Neuronal stem cell (in vitro differentiated cells): ENCODE measurements around the gene CCDC86.

Experiments
- DNase-seq: peaks from one replicate; pipeline ENCODE4 v3.0.0-alpha.2; 2013; ENCODE audit warnings: low spot score
- H2AFZ ChIP-seq: one replicate; pipeline ENCODE4 v1.6.1; 2013; ENCODE audit warnings: mild to moderate bottlenecking, low read length, inconsistent platforms
- H2AK5ac ChIP-seq: 2 replicates; pipeline ENCODE4 v1.6.1; 2013; ENCODE audit warnings: low read depth, mild to moderate bottlenecking, inconsistent platforms, low read length, moderate library complexity, mixed read lengths
- H2BK120ac ChIP-seq: 2 replicates; pipeline ENCODE4 v1.6.1; 2013; ENCODE audit warnings: low read depth, mild to moderate bottlenecking, inconsistent platforms, low read length, moderate library complexity, mixed read lengths
- H2BK12ac ChIP-seq: one replicate; pipeline ENCODE4 v1.6.1; 2013; ENCODE audit warnings: low read length, inconsistent platforms
- H2BK15ac ChIP-seq: 2 replicates; pipeline ENCODE4 v1.6.1; 2013; ENCODE audit warnings: mild to moderate bottlenecking, low read length, inconsistent platforms, mixed read lengths
- H2BK5ac ChIP-seq: one replicate; pipeline ENCODE4 v1.6.1; 2013; ENCODE audit warnings: inconsistent platforms, mild to moderate bottlenecking, low read length, moderate library complexity
- H3K14ac ChIP-seq: one replicate; pipeline ENCODE4 v1.6.1; 2013; ENCODE audit warnings: low read length, inconsistent platforms
- H3K18ac ChIP-seq: 2 replicates; pipeline ENCODE4 v1.6.1; 2013; ENCODE audit warnings: low read length, inconsistent platforms
- H3K23ac ChIP-seq: 2 replicates; pipeline ENCODE4 v1.6.1; 2013; ENCODE audit warnings: low read depth, mild to moderate bottlenecking, mixed read lengths, low read length, inconsistent platforms; ENCODE audit not compliant: poor library complexity
- H3K27ac ChIP-seq: replicated peaks from 3 replicates; pipeline ENCODE4 v1.5.1; 2013; ENCODE audit warnings: low read length, inconsistent platforms
- H3K27me3 ChIP-seq, 3 experiments: 2 replicates each; pipeline ENCODE4 v1.6.1; 2013; ENCODE audit warnings: low read length in 3 of 3, mild to moderate bottlenecking in 2 of 3, inconsistent platforms in 1 of 3, low read depth in 1 of 3, mixed read lengths in 1 of 3, moderate library complexity in 1 of 3; ENCODE audit not compliant: control insufficient read depth in 3 of 3, insufficient read depth in 3 of 3
- H3K36me3 ChIP-seq, 2 donors: replicated peaks in 1 of 2; 2 replicates each; pipeline ENCODE4 v1.6.1; 2013; ENCODE audit warnings: low read length in 2 of 2; ENCODE audit not compliant: control insufficient read depth in 2 of 2, insufficient read depth in 2 of 2
- H3K4ac ChIP-seq: 2 replicates; pipeline ENCODE4 v1.6.1; 2013; ENCODE audit warnings: inconsistent platforms, mild to moderate bottlenecking, low read length, moderate library complexity
- H3K4me1 ChIP-seq, 2 donors: 1 replicate in 1 of 2; 2 replicates in 1 of 2; pipeline ENCODE4 v1.6.1; 2013; ENCODE audit warnings: low read length in 2 of 2, low read depth in 1 of 2; ENCODE audit not compliant: control insufficient read depth in 2 of 2, insufficient read depth in 1 of 2
- H3K4me2 ChIP-seq: one replicate; pipeline ENCODE4 v1.6.1; 2013; ENCODE audit warnings: mild to moderate bottlenecking, low read length, inconsistent platforms; ENCODE audit not compliant: insufficient read depth, poor library complexity, severe bottlenecking
- H3K4me3 ChIP-seq, 2 donors: 2 replicates each; pipeline ENCODE4 v1.5.1; 2013; ENCODE audit warnings: low read length in 2 of 2, mild to moderate bottlenecking in 2 of 2, inconsistent platforms in 1 of 2, moderate library complexity in 1 of 2
- H3K79me1 ChIP-seq: one replicate; pipeline ENCODE4 v1.6.1; 2013; ENCODE audit warnings: low read depth, mild to moderate bottlenecking, inconsistent platforms, low read length, moderate library complexity
- H3K9ac ChIP-seq: one replicate; pipeline ENCODE4 v1.6.1; 2013; ENCODE audit warnings: mild to moderate bottlenecking, low read depth, low read length, inconsistent platforms; ENCODE audit not compliant: poor library complexity
- H3K9me3 ChIP-seq, 2 donors: replicated peaks in 1 of 2; 2 replicates each; pipeline versions ENCODE3 to v1.6.1; 2013; ENCODE audit warnings: low read length in 2 of 2, mild to moderate bottlenecking in 2 of 2, inconsistent platforms in 1 of 2, low read depth in 1 of 2, mixed read lengths in 1 of 2, moderate library complexity in 1 of 2; ENCODE audit not compliant: control insufficient read depth in 2 of 2, insufficient read depth in 1 of 2
- H4K8ac ChIP-seq: one replicate; pipeline ENCODE4 v1.6.1; 2013; ENCODE audit warnings: low read depth, mild to moderate bottlenecking, inconsistent platforms, low read length, moderate library complexity
- H4K91ac ChIP-seq: one replicate; pipeline ENCODE4 v1.6.1; 2013; ENCODE audit warnings: low read length, low read depth, mild to moderate bottlenecking, inconsistent platforms; ENCODE audit not compliant: poor library complexity
- WGBS, 2 donors: extraction: QIAGEN DNeasy Blood & Tissue Kit; methylation state at CpG; one replicate each; pipeline ENCODE4 v1.1.7; 2013; ENCODE audit warnings: missing lambda C conversion rate in 2 of 2, mixed read lengths in 1 of 2; ENCODE audit not compliant: insufficient read length in 2 of 2, insufficient replicate concordance in 1 of 2; ENCODE audit errors: extremely low coverage in 2 of 2; 5-methylcytosine and 5-hydroxymethylcytosine counted together

The CCDC86 gene

DNA sequence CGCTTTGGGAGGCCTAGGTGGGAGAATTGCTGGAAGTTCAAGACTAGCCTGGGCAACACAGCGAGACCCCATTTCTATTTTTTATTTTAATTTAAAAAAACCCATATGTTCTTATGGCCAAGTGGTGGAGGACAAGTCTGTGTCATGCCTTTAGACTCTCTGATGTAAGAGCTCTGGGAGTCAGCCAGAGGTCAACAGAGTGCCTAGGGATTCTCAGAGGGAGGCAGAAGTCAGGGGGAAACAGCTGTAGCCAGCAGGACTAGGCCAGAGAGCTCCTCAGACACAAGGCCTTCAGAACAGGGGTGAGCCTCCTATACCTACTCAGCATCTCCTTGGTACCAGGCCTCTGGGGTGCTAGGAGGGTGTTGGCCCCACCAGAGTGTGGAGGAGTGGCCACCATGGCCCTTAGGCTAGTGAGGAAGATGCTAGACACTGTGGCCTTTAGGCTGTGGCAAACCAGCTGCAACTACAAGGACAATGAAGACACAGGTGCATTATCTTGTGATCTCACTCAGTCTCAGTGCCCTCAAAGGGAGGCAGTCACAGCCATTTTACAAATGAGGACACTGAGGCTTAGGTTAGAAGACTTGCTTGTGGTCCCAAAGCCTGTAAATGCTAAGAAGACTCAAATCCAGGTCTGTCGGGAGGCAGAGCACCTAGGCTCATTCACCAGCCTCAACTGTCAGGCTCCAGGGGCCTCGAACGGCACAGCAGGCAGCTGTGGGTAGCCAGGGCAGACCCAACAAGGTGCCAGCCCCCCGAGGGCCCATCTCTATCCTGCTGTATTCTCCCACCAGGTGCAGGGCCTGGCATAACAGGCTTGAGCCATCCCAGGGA, 30.4 kb downstream of the CCDC86 start:
- no peak for DNase-seq
- no peak overlapping the region for H3K27ac ChIP-seq

GRCh38 chr11:60872961-60873524, 31.1 kb downstream of the CCDC86 start:
- Histone ChIP-seq H3K4me2 (no peak overlapping the region), H3K9ac (peak overlapping the region; percentile 63), H4K91ac (no peak overlapping the region), H2AFZ (no peak overlapping the region), H3K23ac (peak overlapping the region; percentile 37), H3K14ac (no peak overlapping the region), H2BK15ac (peak overlapping the region; percentile 24), H2BK12ac (no peak overlapping the region), H2BK5ac (no peak overlapping the region), H3K4me3 (no peak overlapping the region), H3K27ac (no peak overlapping the region), H3K4me1 (peaks cover 0 to 1% of the 10 kb centered on the region in 2 donors), H3K27me3 (no peaks in the 10 kb centered on the region), H2BK120ac (no peak overlapping the region), H3K36me3 (peaks cover 3 to 5% of the 10 kb centered on the region in 2 donors), H3K18ac (peak overlapping the region; percentile 19), H4K8ac (no peak overlapping the region), H3K4ac (no peak overlapping the region), H3K9me3 (no peaks in the 10 kb centered on the region), H3K79me1 (no peaks in the 10 kb centered on the region), H2AK5ac (peak overlapping the region; percentile 64)
- no CpG with 5 or more reads among the region's 16 CpGs for WGBS, 2 donors
- no peak for DNase-seq

More for the DNA sequence above, 30.4 kb downstream of the CCDC86 start:
- Histone ChIP-seq H2AFZ (no peak overlapping the region), H3K18ac (no peak overlapping the region), H3K79me1 (no peaks in the 10 kb centered on the region), H3K4ac (no peak overlapping the region), H3K27me3 (peaks cover 0 to 3% (median 0%) of the 10 kb centered on the region in 3 experiments), H2BK12ac (no peak overlapping the region), H3K9ac (peak overlapping the region; percentile 27), H2BK15ac (no peak overlapping the region), H3K23ac (no peak overlapping the region), H4K91ac (no peak overlapping the region), H2BK120ac (no peak overlapping the region), H3K9me3 (no peaks in the 10 kb centered on the region), H3K4me1 (peaks cover 0 to 1% of the 10 kb centered on the region in 2 donors), H3K4me3 (no peak overlapping the region), H2BK5ac (no peak overlapping the region), H2AK5ac (no peak overlapping the region), H4K8ac (no peak overlapping the region), H3K4me2 (no peak overlapping the region), H3K14ac (peak overlapping the region; percentile 39), H3K36me3 (peaks cover 3 to 5% of the 10 kb centered on the region in 2 donors)
- no CpG with 5 or more reads among the region's 6 CpGs for WGBS, 2 donors

DNA sequence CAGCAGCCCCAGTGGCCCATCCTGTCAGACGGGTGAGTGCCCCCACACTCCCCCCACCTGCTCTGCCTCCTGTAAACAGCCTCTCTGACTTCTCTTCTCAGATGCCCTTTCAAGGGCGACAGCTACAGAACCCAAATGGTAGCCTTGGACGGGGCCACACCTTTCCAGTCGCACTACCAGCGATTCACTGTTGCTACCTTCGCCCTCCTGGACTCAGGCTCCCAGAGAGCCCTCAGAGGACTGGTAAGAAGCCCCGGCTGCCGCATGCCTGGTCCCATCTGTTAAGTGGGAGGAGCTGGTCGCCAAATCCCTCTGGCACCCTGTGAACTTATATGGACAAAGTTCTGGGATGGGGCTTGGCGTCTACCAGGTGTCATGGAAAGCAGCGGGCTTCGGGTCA, 31.6 kb downstream of the CCDC86 start:
- peak overlapping the region; percentile 37 for H3K23ac ChIP-seq
- no peak overlapping the region for H3K27ac ChIP-seq
- no peak overlapping the region for H3K14ac ChIP-seq
- peak overlapping the region; percentile 64 for H2AK5ac ChIP-seq
- no peak overlapping the region for H2BK15ac ChIP-seq
- H2BK5ac ChIP-seq, result no peak overlapping the region
- H2BK12ac ChIP-seq, result no peak overlapping the region
- no peaks in the 10 kb centered on the region for H3K27me3 ChIP-seq
- H3K36me3 ChIP-seq, result peaks cover 3 to 5% of the 10 kb centered on the region in 2 donors
- no peak overlapping the region for H2BK120ac ChIP-seq
- H4K91ac ChIP-seq, result no peak overlapping the region
- H4K8ac ChIP-seq, result peak overlapping the region; percentile 25
- H3K18ac ChIP-seq, result peak overlapping the region; percentile 19
- WGBS, 2 donors, result no CpG with 5 or more reads among the region's 12 CpGs
- H3K4me2 ChIP-seq, result no peak overlapping the region
- H3K4me3 ChIP-seq, result no peak overlapping the region
- no peak for DNase-seq
- H3K9ac ChIP-seq, result peak overlapping the region; percentile 3
- no peaks in the 10 kb centered on the region for H3K79me1 ChIP-seq
- H3K9me3 ChIP-seq, result no peaks in the 10 kb centered on the region
- H3K4me1 ChIP-seq, result peaks cover 0 to 1% of the 10 kb centered on the region in 2 donors
- no peak overlapping the region for H2AFZ ChIP-seq
- H3K4ac ChIP-seq, result no peak overlapping the region
